ENCODE measurements around the gene TTLL5.
"Not testable (repeated sequence)": the region's sequence is repeated elsewhere in the genome, so short reads cannot be mapped to it uniquely, and the experiment has no call there.

The TTLL5 gene

DNA sequence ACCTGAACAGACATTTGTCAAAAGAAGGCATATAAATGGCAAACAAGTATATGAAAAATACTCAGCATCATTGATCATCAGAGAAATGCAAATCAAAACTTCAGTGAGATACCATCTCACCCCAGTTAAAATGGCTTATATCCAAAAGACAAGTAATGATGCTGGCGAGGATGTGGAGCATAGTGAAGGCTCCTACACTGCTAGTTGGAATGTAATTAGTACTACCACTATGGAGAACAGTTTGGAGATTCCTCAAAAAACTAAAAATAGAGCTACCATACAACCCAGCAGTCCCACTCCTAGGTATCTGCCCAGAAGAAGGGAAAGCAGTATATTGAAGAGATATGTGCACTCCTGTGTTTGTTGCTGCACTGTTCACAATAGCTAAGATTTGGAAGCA lies 174.7 kb downstream of the TTLL5 start:
- TF ChIP-seq, protein P1, sequence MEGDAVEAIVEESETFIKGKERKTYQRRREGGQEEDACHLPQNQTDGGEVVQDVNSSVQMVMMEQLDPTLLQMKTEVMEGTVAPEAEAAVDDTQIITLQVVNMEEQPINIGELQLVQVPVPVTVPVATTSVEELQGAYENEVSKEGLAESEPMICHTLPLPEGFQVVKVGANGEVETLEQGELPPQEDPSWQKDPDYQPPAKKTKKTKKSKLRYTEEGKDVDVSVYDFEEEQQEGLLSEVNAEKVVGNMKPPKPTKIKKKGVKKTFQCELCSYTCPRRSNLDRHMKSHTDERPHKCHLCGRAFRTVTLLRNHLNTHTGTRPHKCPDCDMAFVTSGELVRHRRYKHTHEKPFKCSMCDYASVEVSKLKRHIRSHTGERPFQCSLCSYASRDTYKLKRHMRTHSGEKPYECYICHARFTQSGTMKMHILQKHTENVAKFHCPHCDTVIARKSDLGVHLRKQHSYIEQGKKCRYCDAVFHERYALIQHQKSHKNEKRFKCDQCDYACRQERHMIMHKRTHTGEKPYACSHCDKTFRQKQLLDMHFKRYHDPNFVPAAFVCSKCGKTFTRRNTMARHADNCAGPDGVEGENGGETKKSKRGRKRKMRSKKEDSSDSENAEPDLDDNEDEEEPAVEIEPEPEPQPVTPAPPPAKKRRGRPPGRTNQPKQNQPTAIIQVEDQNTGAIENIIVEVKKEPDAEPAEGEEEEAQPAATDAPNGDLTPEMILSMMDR (IDR thresholded peaks at IDR 0.05; ENCODE audit: borderline replicate concordance, insufficient read depth, low read depth, low read length): no peak
- no peak overlapping the region for H3K4me3 ChIP-seq (ENCODE audit: low read depth, low read length)

DNA sequence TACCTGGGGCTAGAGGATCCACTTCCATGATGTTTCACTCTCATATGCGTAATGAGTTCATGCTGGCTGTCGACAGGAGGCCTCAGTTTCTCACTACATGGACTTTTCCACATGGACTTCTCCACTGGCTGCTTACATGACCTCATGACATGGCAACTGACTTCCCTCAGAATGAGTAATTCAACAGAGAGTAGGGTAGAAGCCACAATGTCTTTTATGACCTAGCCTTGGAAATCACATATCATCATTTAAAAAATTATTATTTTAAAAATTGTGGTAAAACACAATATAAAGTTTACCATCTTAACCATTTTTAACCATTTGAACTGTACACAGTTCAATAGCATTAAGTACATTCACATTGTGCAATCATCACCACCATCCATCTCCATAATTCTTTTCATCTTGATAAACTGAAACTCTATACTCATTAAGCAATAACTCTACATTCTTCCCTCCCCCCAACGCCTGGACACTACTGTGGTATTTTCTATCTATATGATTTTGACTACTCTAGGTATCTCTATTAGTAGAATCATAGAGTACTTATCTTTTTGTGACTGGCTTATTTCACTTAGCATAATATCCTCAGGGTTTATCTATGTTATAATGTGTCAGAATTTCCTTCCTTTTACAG lies 176.2 kb downstream of the TTLL5 start:
- TF ChIP-seq, protein P1 (IDR thresholded peaks at IDR 0.05; ENCODE audit: borderline replicate concordance, insufficient read depth, low read depth, low read length): no peak
- no peak overlapping the region for H3K4me3 ChIP-seq (ENCODE audit: low read depth, low read length)

DNA sequence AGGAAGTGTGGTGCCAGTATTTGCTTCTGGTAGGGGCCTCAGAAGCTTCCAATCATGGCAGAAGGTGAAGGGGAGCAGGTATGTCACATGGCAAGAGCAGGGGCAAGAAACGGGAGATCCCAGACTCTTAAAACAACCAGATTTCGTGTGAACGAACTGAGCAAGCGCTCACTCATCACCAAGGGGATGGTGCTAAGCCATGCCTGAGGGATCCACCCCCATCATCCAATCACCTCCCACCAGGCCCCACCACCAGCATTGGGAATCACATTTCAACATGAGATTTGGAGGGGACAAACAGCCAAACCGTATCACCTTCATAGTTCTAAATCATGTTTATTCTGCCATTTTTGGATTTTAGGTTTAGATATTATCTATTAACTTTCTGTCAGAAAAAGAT lies 179.9 kb downstream of the TTLL5 start:
- no peak overlapping the region for H3K4me3 ChIP-seq (ENCODE audit: low read depth, low read length)
- TF ChIP-seq, protein P1 (IDR thresholded peaks at IDR 0.05; ENCODE audit: borderline replicate concordance, insufficient read depth, low read depth, low read length): no peak

DNA sequence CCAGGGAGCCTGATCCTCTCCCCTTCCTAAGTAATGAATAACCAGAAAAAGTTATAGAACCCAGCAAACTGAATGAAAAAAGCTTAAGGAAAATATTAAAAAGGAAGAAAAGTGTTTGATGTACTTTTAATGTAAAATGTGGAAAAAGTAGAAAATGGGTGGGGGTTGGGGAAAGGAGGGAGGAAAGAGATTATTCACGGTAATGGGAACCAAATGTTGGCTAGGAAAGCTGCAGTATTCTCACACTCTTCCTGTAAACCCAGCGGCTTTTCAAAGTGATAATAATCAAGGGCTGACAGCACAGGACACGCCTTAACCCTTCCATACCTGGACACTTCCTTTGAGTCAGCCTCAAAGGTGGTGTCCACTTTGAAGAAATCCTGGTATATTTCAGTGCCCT lies 181.5 kb downstream of the TTLL5 start:
- TF ChIP-seq, protein P1 (IDR thresholded peaks at IDR 0.05; ENCODE audit: borderline replicate concordance, insufficient read depth, low read depth, low read length): no peak
- H3K4me3 ChIP-seq (ENCODE audit: low read depth, low read length): no peak overlapping the region

DNA sequence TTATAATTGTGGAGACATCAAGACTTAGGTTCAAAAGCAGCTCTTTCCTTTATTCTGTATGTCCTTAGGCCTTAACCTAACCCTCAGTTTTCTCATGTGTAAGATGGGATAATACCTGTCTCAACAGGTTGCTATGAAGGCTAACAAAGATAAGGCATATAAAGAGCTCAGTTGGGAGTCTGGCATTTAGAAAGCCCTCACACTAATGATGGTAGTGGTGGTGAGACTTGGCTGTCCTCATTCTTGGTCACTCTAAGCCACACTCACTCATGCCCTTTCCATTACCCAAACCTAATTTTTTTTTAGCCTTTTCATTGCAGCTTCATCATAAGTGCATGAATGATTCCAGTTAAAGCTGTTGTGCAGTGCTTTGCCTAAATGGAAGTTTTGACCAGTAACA lies 183.4 kb downstream of the TTLL5 start:
- TF ChIP-seq, protein P1 (IDR thresholded peaks at IDR 0.05; ENCODE audit: borderline replicate concordance, insufficient read depth, low read depth, low read length): no peak
- no peak overlapping the region for H3K4me3 ChIP-seq (ENCODE audit: low read depth, low read length)

DNA sequence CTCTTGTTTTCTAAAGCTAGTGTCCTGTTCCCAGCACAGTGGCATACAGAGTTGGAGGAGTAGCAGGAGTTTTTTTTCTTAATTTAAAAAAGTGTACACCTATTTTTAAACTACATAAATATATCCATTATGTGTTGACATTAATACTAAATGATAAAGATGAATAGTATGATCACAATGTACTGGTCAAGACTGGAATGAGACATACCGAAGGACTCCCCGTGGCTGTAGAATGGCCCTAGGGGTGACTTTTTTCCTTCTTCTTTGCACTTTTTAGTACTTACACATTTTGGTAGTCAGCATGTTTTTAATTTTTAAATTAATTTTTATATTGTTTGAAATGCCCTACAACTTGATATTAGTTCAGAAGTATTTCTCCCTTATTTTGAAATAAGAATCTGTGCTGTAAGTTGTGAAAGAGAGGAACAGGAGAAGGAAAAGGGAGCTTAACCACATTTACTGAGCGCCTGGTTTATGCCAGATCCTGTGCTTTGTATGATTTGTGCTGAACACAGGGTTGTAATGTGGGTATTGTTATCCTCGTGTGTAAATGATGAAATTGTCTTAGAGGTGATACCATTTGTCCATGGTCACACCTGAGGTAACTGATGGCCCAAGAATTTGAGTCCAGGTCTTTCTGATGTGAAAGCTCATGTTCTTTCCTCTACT lies 184.2 kb downstream of the TTLL5 start:
- no peak overlapping the region for H3K4me3 ChIP-seq (ENCODE audit: low read depth, low read length)
- TF ChIP-seq, protein P1 (IDR thresholded peaks at IDR 0.05; ENCODE audit: borderline replicate concordance, insufficient read depth, low read depth, low read length): no peak

DNA sequence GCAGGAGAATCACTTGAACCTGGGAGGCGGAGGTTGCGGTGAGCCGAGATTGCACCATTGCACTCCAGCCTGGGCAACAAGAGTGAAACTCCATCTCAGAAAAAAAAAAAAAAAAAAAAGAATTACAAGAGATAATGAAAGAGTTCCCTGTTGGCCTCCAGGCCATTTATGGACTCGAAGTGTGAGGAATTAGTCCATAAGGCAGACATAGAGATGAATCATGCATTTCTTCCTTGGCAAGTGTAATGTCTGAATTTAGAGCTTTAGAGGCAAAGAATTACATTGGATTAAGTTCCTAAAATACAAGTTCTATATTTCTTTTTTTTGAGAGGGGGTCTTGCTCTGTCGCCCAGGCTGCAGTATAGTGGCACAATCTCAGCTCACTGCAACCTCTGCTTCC lies 185.6 kb downstream of the TTLL5 start:
- not testable (repeated sequence) for H3K4me3 ChIP-seq (ENCODE audit: low read depth, low read length)

Measured in GM12875 (cell line).